ENCODE data around the gene CNOT6L. TPM values are rescaled to one million over a fixed set of nuclear protein-coding genes. Genes with fewer than 3 reads are reported as not detected.

The CNOT6L gene
- total and polyA plus RNA-seq, 3 donors from 2014 or later: 21.0 to 25.7 (median 23.1) TPM

GRCh38 chr4:77706717-77707116 lies 112.5 kb downstream of the CNOT6L start:
- 64 to 67% methylated on average over 4 of the region's 4 CpGs for WGBS, 2 donors
- TF ChIP-seq POLR2A (IDR thresholded peaks at IDR 0.05) (no peak), CTCF (IDR thresholded peaks at IDR 0.05) (no peak)
- DNase-seq: no peak
- Histone ChIP-seq H3K36me3 (ENCODE audit: low read depth, missing control alignments) (no peaks in the 10 kb centered on the region), H3K4me3 (no peak overlapping the region), H3K27ac (no peak overlapping the region), H3K27me3 (no peaks in the 10 kb centered on the region), H3K4me1 (no peaks in the 10 kb centered on the region), H3K9me3 (no peaks in the 10 kb centered on the region)
- intact Hi-C loops (cut with DNase I; ENCODE audit: low total_unique reads): no loop called here

GRCh38 chr4:77703666-77704065 lies 115.5 kb downstream of the CNOT6L start:
- WGBS, 2 donors: 74 to 75% methylated on average over 1 of the region's 1 CpG
- Histone ChIP-seq H3K9me3 (no peaks in the 10 kb centered on the region), H3K27ac (no peak overlapping the region), H3K36me3 (ENCODE audit: low read depth, missing control alignments) (no peaks in the 10 kb centered on the region), H3K4me3 (no peak overlapping the region), H3K27me3 (no peaks in the 10 kb centered on the region), H3K4me1 (no peaks in the 10 kb centered on the region)
- intact Hi-C loops (cut with DNase I; ENCODE audit: low total_unique reads): no loop called here
- DNase-seq: no peak
- no peak for TF ChIP-seq CTCF (IDR thresholded peaks at IDR 0.05)
- no peak for TF ChIP-seq POLR2A (IDR thresholded peaks at IDR 0.05)

- DNase-seq: no peak
- no peak overlapping the region for H3K27ac ChIP-seq
- H3K4me3 ChIP-seq: no peak overlapping the region
- H3K36me3 ChIP-seq (ENCODE audit: low read depth, missing control alignments): no peaks in the 10 kb centered on the region
- no peaks in the 10 kb centered on the region for H3K9me3 ChIP-seq
- intact Hi-C loops (cut with DNase I; ENCODE audit: low total_unique reads): no loop called here
- TF ChIP-seq CTCF (IDR thresholded peaks at IDR 0.05) (no peak), POLR2A (IDR thresholded peaks at IDR 0.05) (no peak)
- 75 to 92% methylated on average over 2 of the region's 2 CpGs for WGBS, 2 donors
- no peaks in the 10 kb centered on the region for H3K4me1 ChIP-seq
- H3K27me3 ChIP-seq: no peaks in the 10 kb centered on the region
Measured at GRCh38 chr4:77701121-77701520, 118.0 kb downstream of the CNOT6L start.

- Histone ChIP-seq H3K36me3 (ENCODE audit: low read depth, missing control alignments) (no peaks in the 10 kb centered on the region), H3K4me1 (no peaks in the 10 kb centered on the region), H3K9me3 (no peaks in the 10 kb centered on the region), H3K4me3 (no peak overlapping the region), H3K27me3 (no peaks in the 10 kb centered on the region), H3K27ac (no peak overlapping the region)
- intact Hi-C loops (cut with DNase I; ENCODE audit: low total_unique reads): no loop called here
- no peak for DNase-seq
- WGBS, 2 donors: 57 to 62% methylated on average over 3 of the region's 3 CpGs
- no peak for TF ChIP-seq POLR2A (IDR thresholded peaks at IDR 0.05)
- no peak for TF ChIP-seq CTCF (IDR thresholded peaks at IDR 0.05)
Measured at GRCh38 chr4:77699731-77700210, 119.4 kb downstream of the CNOT6L start.

- H3K36me3 ChIP-seq (ENCODE audit: low read depth, missing control alignments): no peaks in the 10 kb centered on the region
- no peak for TF ChIP-seq CTCF (IDR thresholded peaks at IDR 0.05)
- TF ChIP-seq POLR2A (IDR thresholded peaks at IDR 0.05): no peak
- intact Hi-C loops (cut with DNase I; ENCODE audit: low total_unique reads): no loop called here
- H3K9me3 ChIP-seq: no peaks in the 10 kb centered on the region
- WGBS, 2 donors: 46 to 56% methylated on average over 10 of the region's 10 CpGs
- H3K27ac ChIP-seq: no peak overlapping the region
- peak; percentile 18 for DNase-seq
- no peaks in the 10 kb centered on the region for H3K27me3 ChIP-seq
- H3K4me1 ChIP-seq: no peaks in the 10 kb centered on the region
- H3K4me3 ChIP-seq: no peak overlapping the region
Measured at GRCh38 chr4:77697860-77698590, 121.1 kb downstream of the CNOT6L start.
